Activated CD8-positive, alpha-beta memory T cell treated with anti-CD3 and anti-CD28 coated beads, Interleukin-2, amount 50 U/mL, for 1 hour (primary cell): ENCODE results near the gene RHEB.
"Not testable (repeated sequence)": the region's sequence is repeated elsewhere in the genome, so short reads cannot be mapped to it uniquely, and the experiment has no call there.

Source experiments
- DNase-seq: peaks from one replicate; pipeline ENCODE4 v3.0.0-alpha.2; 2020; ENCODE audit errors: extremely low read depth

The RHEB gene, protein sequence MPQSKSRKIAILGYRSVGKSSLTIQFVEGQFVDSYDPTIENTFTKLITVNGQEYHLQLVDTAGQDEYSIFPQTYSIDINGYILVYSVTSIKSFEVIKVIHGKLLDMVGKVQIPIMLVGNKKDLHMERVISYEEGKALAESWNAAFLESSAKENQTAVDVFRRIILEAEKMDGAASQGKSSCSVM

DNA sequence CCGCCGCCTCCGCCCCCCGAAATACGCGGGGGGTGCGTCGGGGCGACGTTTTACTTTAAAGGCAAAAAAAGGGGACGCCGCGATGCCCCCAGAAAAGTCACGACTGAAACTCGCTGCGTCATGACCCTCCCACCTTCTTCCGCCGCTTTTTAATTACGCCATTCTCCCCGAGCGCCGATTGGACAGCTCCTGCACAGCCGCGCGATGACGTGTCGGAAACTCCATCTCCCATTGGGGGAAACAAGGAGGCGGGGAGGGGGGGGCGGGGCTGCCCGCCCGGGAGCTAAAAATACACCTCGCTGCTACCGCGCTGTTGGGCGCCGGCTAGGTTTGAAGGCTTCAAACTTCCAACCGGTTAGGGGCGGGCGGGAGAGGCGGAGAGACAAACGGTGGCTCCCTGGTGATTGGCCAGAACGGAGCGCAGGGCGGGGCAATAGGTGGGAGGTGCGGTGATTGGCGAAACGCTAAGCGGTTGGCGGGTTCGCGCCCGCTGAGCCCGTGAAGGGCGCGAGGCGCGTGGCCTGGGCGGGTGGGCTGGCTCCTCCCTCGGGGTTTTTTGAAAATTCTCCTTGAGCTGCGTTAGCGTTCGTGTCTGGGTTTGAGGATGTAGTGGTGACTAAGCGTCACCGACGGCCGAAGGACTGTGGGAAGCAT is at the start of gene RHEB:
TSS of gene RHEB (minus strand) at position 131 of the 654 bp plus-strand sequence. CDS start 384 bp downstream, outside the sequence.
- peak; percentile 100 for DNase-seq

GRCh38 chr7:151566897-151567320 is 47.2 kb upstream of the RHEB start:
- no peak for DNase-seq

- DNase-seq, result no peak
Measured at GRCh38 chr7:151565541-151565940, 45.8 kb upstream of the RHEB start.

GRCh38 chr7:151560243-151560642 is 40.5 kb upstream of the RHEB start:
- no peak for DNase-seq

DNA sequence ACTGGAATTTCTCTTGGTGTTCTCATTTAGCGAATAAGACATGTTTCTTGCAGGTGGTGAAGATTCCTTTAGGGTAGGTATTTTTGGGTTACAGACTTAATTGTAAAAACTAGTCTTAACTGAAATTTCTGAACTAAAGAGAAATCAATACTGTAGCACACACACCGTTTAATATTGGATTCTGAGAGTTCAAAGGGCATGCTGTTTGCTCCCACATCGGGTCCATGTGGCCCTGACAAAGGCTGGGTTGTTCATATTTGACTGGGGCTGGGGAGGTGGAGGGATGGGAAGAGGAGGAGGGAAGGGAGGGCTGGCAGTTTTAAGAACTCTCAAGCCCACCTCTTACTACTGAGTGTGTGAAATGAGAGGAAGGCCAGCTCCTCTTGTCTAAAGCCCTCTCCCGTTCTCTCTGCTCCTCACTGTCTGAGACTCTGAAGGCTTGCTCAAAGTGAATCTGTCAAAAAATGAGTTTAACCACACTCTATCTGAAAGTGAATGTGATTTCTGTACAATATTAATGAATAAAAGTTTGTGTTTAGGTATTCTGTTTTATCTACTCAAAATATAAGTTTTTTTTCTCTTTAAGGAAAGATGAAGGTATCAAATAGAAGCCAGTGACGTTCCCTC is 40.0 kb upstream of the RHEB start:
- no peak for DNase-seq

DNA sequence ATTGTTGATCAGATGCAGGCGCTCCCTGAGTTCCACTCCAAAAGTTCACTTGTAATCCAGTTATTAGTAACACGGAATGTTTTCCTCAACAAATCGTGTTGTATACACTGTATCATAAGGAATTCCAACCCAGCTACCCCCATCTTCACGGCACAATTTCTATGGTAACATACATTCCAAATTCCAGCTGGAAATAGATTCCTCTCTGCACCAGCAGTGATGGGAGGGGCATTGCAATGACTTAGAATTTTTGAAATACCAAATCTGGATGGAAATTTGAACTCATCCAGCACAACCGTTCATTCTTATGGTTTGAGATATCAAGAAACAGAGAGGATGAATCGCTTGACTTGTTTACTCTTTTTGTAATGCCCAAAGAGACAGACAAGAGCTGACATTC is 38.9 kb upstream of the RHEB start:
- no peak for DNase-seq

DNA sequence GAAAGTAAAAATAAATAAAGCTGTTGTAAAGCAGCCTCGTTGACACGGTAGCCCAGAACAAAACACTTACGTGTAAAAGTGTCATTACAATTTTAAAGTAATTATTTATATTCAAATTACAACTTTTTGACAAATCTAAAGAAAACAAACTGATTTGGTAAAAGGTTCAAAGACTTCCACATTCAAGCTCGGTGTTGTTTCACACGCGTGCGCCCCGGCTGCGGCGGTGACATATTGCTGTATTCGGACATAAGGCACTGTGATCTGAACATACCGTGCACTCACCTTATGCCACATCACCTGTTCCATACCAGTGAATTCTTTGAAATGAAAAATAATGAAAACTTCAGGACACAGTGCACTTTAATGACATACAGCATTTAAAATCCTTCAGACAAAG is 36.9 kb upstream of the RHEB start:
- DNase-seq, result no peak

GRCh38 chr7:151553356-151553755 is 33.7 kb upstream of the RHEB start:
- no peak for DNase-seq

- no peak for DNase-seq
Measured at GRCh38 chr7:151552352-151553028, 32.8 kb upstream of the RHEB start.

GRCh38 chr7:151551820-151552219 is 32.1 kb upstream of the RHEB start:
- DNase-seq, result no peak

GRCh38 chr7:151550656-151551286 is 31.1 kb upstream of the RHEB start:
- DNase-seq, result no peak

GRCh38 chr7:151549644-151550043 is 29.9 kb upstream of the RHEB start:
- no peak for DNase-seq

DNA sequence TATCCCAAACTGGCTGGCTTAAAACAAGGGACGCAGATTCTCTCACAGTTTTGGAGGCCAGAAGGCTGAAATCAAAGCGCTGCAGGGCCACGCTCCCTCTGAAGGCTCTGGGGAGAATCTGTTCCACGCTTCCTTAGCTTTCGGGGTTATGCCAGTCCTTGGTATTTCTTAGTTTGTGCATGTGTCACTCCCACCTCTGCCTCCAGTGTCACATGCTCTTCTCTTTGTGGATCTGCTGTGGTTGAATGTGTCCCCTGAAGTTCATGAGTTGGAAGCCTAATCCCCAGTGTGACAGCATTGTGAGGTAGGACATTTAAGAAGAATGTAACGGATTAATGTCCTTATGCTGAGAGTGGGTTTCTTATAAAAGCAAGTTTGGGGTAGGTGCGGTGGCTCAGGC is 29.4 kb upstream of the RHEB start:
- DNase-seq, result no peak

DNA sequence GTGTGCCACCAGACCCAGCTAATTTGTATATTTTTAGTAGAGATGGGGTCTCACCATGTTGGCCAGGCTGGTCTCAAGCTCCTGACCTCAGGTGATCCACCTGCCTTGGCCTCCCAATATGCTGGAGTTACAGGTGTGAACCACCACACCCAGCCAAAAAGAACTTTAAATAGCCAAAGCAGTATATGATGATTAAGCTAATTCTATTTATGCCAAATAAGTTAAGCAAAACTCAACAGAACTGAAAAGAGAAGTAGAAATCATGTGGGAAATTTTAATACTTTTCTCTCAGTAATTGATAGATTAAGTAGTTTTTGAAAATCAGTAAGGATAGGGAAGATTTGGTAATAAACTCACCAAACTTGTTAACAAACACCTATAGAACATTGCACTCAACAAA is 24.5 kb upstream of the RHEB start:
- no peak for DNase-seq

DNA sequence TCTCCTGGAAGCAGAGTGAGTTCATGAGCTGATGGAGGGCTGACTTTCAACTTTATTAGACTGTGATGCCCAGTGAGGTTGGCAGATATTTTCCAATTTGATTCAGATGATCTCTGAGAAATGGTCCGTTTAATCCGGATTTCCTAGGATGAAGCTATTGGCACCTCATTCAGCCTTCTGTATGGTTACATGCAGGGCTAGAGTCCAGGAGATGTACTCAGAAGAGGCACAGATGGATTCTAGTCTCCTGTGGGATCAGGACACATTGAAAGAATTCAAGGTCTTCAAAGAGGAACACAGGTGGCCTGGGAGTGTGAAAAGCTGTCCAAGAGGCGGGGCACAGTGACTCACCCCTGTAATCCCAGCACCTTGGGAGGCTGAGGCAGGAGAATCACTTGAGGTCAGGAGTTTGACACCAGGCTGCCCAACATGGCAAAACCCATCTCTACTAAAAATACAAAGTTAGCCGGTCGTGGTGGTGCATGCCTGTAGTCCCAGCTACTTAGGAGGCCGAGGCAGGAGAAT is 23.0 kb upstream of the RHEB start:
- DNase-seq, result no peak

DNA sequence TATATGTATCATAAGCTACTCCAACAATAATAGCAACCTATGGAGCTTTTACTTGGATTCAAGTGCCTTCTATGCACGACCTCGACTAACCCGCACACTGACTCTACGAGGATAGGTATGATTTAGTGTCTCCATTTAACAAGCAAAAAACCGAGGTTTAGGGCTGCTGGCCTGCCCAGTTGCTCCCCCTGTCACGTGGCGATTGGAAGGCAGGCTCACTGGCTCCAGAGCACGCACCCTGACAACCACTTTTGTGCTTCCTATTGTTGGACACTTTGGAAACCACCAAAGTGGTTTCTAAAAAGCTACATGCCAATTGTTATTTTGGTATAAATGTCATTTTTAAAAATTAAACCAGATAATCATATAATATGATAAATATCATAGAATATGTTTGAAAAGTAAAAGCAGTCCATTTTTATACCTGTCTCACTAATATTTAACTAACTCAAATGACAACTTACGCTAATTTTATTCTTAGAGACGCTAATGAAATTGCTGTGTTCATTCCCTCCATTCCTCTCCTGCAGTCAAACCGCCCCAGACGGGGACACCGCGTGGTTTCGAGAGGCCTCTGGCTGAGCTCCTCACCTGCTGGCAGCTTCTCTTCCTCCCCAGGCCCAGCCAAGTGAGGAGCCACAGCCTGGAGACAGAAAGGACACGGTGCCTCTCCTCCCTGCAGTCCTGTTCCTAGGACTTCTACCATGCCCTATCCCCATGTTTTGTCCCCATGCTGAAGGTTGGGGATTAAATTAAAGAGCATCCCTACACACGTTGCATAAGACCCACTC is 22.2 kb upstream of the RHEB start:
- DNase-seq, result no peak

- no peak for DNase-seq
Measured at GRCh38 chr7:151540146-151540545, 20.5 kb upstream of the RHEB start.

- no peak for DNase-seq
Measured at GRCh38 chr7:151539088-151539671, 19.5 kb upstream of the RHEB start.

- DNase-seq, result no peak
Measured at GRCh38 chr7:151537818-151538561, 18.3 kb upstream of the RHEB start.

DNA sequence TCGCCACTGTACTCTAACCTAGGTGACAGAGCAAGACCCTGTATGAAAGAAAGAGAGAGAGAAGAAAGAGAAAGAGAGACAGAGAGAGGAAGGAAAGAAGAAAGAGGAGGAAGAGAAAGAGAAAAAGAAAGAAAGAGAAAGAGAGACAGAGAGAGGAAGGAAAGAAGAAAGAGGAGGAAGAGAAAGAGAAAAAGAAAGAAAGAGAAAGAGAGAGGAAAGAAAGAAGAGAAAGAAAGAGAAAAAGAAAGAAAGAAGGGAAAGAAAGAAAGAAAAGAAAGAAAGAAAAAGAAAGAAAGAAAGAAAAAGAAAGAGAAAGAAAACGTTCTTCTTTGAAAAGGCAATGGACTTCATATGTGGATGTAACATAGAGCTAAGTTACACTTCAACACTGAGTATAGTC is 16.5 kb upstream of the RHEB start:
- not testable (repeated sequence) for DNase-seq
